Right atrium auricular region (tissue), 2 donors: Measurements from ENCODE around the gene MT1G. TPM values are rescaled to one million over a fixed set of nuclear protein-coding genes. Genes with fewer than 3 reads are reported as not detected.

Source experiments
- DNase-seq: peaks from one replicate; pipeline ENCODE4 v3.0.0-alpha.2; 2019; ENCODE audit warnings: low spot score
- H3K27ac ChIP-seq, 2 donors: fragments of 200-600 bp; sonication (generic); 1 replicate in 1 of 2; 2 replicates in 1 of 2; pipeline ENCODE4 v1.5.1; 2016 to 2019
- H3K27me3 ChIP-seq, 2 donors: fragments of 200-600 bp; sonication (generic); one replicate each; pipeline versions ENCODE4 v1.5.1 to v1.6.0; 2017 to 2019
- H3K36me3 ChIP-seq: fragments of 200-600 bp; sonication (generic); one replicate; pipeline ENCODE4 v1.5.1; 2016
- H3K4me1 ChIP-seq, 2 donors: fragments of 200-600 bp; sonication (generic); one replicate each; pipeline versions ENCODE4 v1.5.1 to v1.6.0; 2017 to 2019
- H3K4me3 ChIP-seq, 2 donors: fragments of 200-600 bp; sonication (generic); 1 replicate in 1 of 2; 2 replicates in 1 of 2; pipeline ENCODE4 v1.5.1; 2017 to 2019; ENCODE audit warnings: mild to moderate bottlenecking in 1 of 2, moderate library complexity in 1 of 2
- H3K9me3 ChIP-seq, 2 donors: fragments of 200-600 bp; sonication (generic); one replicate each; pipeline ENCODE4 v1.5.1; 2019
- CTCF ChIP-seq, 2 donors: fragments of 200-600 bp; sonication (generic); IDR thresholded peaks; one replicate each; pipeline ENCODE4 v1.5.1; 2019; ENCODE audit warnings: antibody characterized with exemption in 2 of 2
- total RNA-seq, 2 donors: library from RNA; depleted of rRNA; stranded (reverse); fragments of >200 nt; gene quantifications; one replicate each; pipeline ENCODE4 v1.1.0, GENCODE V29; 2016

Gene MT1G
- total RNA-seq, 2 donors from 2014 or later = 7.2 TPM; not detected in 1

- Histone ChIP-seq H3K36me3 (no peaks in the 10 kb centered on the region), H3K4me1 (peaks cover 0 to 35% of the 10 kb centered on the region in 2 donors), H3K4me3 (peak overlapping the region; percentile 25 to 52), H3K27me3 (no peaks in the 10 kb centered on the region), H3K27ac (peak overlapping the region; percentile 80 to 86), H3K9me3 (no peaks in the 10 kb centered on the region)
- DNase-seq = peak; percentile 84
- TF ChIP-seq CTCF (IDR thresholded peaks at IDR 0.05) = peak in 1 of 2 donors; percentile 15
These were observed 50.4 kb downstream of the MT1G start for GRCh38 chr16:56617212-56618085.

Other genes starting within 250 kb of the MT1G start
- gene AMFR, start 242.5 kb downstream of the MT1G start, total RNA-seq = 100 to 1,000 TPM; 110 to 153 TPM
- 10 to 100 TPM; 37.0 to 43.7 TPM for gene NUDT21, start 216.7 kb downstream of the MT1G start, total RNA-seq
- gene OGFOD1, start 216.5 kb downstream of the MT1G start, total RNA-seq = 10 to 100 TPM; 18.0 to 23.7 TPM
- gene BBS2, start 148.0 kb downstream of the MT1G start, total RNA-seq = 10 to 100 TPM; 28.6 to 49.6 TPM
- gene MT4, start 103.0 kb downstream of the MT1G start, total RNA-seq = not detected
- gene MT3, start 78.5 kb downstream of the MT1G start, total RNA-seq = not detected
- 100 to 1,000 TPM in 1 of 2 donors, 10 to 100 TPM in 1; 33.3 to 118 TPM for gene MT2A, start 59.5 kb downstream of the MT1G start, total RNA-seq
- gene MT1E, start 42.3 kb downstream of the MT1G start, total RNA-seq = 100 to 1,000 TPM; 129 to 210 TPM
- 1 to 10 TPM; 5.2 to 9.9 TPM for gene MT1M, start 35.4 kb downstream of the MT1G start, total RNA-seq
- gene MT1A, start 29.4 kb downstream of the MT1G start, total RNA-seq = 10 to 100 TPM in 1 of 2 donors, not detected in 1; 30.0 TPM
- gene MT1B, start 16.2 kb downstream of the MT1G start, total RNA-seq = not detected
- gene MT1F, start 10.1 kb downstream of the MT1G start, total RNA-seq = 1 to 10 TPM; 3.2 to 6.1 TPM
- gene MT1H, start 1.7 kb upstream of the MT1G start, total RNA-seq = not detected
- gene MT1X, start 14.4 kb upstream of the MT1G start, total RNA-seq = 100 to 1,000 TPM; 193 to 287 TPM
- 10 to 100 TPM; 18.1 to 19.8 TPM for gene NUP93, start 62.1 kb upstream of the MT1G start, total RNA-seq
- not detected for gene SLC12A3, start 197.1 kb upstream of the MT1G start, total RNA-seq